ENCODE data around the gene ATP6V0D1. TPM values are rescaled to one million over a fixed set of nuclear protein-coding genes. Genes with fewer than 3 reads are reported as not detected.
A peak's percentile ranks its signal among the peaks of the same experiment; 100 is the strongest.

ATP6V0D1 gene
- total RNA-seq, 6 experiments from 2014 or later: 102 to 130 (median 118) TPM

DNA sequence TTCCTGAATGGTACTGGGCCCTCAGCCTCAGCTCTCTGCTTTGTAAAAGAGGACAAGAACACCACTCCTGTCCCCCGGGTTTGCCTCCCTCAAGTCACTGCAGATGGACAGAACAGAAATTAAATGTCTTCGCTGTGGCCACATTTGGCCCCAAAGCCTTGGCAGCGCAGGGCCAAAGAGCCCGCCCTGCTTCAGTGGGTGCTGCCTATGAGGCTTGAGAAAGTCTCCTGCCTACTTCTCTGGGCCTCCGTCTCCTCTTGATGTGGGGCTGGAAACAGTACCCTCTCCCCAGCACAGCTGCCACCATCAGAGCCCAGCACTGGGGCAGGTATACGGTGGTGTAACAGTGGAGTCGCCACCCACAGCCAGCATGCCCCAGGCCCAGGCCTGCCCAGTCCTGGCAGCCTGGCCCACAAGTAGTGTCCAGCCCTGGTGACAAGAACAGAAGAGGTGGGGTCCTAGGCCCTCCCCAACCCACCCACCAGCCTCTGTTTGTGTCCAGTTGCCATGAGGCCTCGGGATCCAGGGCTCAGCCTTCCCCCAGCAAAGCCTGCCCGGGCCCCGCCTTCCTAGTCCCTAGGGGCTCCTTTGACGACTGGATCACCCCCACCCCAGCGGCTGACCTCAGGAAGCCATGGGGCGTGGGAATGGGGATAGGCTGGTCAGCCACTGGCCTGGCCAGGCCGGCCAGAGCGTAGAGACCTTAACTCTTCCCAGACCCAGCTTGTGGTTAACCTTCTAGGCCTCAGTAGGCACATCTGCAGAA lies 83.7 kb downstream of the ATP6V0D1 start:
- H3K9me3 Mint-ChIP-seq: no peaks in the 10 kb centered on the region
- H3K36me3 Mint-ChIP-seq (ENCODE audit: low read depth): no peaks in the 10 kb centered on the region
- H3K27me3 Mint-ChIP-seq (ENCODE audit: insufficient read depth): peaks cover 22% of the 10 kb centered on the region
- H3K27ac Mint-ChIP-seq: peak overlapping the region; percentile 24; the same call in 1 of the 2 replicates
- no peak for DNase-seq
- H3K4me3 Mint-ChIP-seq: no peak overlapping the region
- no peaks in the 10 kb centered on the region for H3K4me1 Mint-ChIP-seq (ENCODE audit: low read depth)
- TF ChIP-seq, protein P1, sequence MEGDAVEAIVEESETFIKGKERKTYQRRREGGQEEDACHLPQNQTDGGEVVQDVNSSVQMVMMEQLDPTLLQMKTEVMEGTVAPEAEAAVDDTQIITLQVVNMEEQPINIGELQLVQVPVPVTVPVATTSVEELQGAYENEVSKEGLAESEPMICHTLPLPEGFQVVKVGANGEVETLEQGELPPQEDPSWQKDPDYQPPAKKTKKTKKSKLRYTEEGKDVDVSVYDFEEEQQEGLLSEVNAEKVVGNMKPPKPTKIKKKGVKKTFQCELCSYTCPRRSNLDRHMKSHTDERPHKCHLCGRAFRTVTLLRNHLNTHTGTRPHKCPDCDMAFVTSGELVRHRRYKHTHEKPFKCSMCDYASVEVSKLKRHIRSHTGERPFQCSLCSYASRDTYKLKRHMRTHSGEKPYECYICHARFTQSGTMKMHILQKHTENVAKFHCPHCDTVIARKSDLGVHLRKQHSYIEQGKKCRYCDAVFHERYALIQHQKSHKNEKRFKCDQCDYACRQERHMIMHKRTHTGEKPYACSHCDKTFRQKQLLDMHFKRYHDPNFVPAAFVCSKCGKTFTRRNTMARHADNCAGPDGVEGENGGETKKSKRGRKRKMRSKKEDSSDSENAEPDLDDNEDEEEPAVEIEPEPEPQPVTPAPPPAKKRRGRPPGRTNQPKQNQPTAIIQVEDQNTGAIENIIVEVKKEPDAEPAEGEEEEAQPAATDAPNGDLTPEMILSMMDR (IDR thresholded peaks at IDR 0.05): no peak

GRCh38 chr16:67396159-67397035 lies 84.6 kb downstream of the ATP6V0D1 start:
- peak overlapping the region; percentile 59 for H3K27ac Mint-ChIP-seq

GRCh38 chr16:67395458-67396158 lies 85.3 kb downstream of the ATP6V0D1 start:
- DNase-seq: no peak
- Mint-ChIP-seq H3K9me3 (no peaks in the 10 kb centered on the region), H3K27me3 (ENCODE audit: insufficient read depth) (peaks cover 9% of the 10 kb centered on the region), H3K27ac (no peak overlapping the region), H3K36me3 (ENCODE audit: low read depth) (no peaks in the 10 kb centered on the region), H3K4me3 (no peak overlapping the region), H3K4me1 (ENCODE audit: low read depth) (no peaks in the 10 kb centered on the region)
- TF ChIP-seq, protein P1 (IDR thresholded peaks at IDR 0.05): no peak

More at GRCh38 chr16:67396159-67397035, 84.6 kb downstream of the ATP6V0D1 start:
- peak; percentile 94 for DNase-seq
- no peaks in the 10 kb centered on the region for H3K36me3 Mint-ChIP-seq (ENCODE audit: low read depth)
- TF ChIP-seq, protein P1 (IDR thresholded peaks at IDR 0.05): no peak
- H3K4me3 Mint-ChIP-seq: no peak overlapping the region
- H3K4me1 Mint-ChIP-seq (ENCODE audit: low read depth): no peaks in the 10 kb centered on the region
- no peaks in the 10 kb centered on the region for H3K9me3 Mint-ChIP-seq
- peaks cover 15% of the 10 kb centered on the region for H3K27me3 Mint-ChIP-seq (ENCODE audit: insufficient read depth)

DNA sequence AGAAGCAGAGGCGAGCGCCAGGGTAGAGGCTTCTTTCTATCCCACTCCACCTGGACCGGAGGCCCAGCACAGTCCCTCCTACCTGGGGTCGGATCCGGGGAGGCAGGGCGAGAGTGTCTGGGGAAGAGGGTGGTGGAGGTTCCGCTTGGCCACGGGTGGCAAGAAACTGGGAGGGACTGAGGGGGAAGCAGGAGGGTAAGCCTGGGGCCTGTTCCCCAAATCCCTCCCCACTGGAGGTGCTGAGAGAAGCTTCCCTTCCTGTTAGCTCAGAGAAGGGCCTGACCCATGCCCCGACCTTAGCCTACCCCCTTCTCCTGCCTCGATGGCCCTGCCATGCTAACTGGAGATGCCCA lies 85.9 kb downstream of the ATP6V0D1 start:
- peaks cover 10% of the 10 kb centered on the region for H3K27me3 Mint-ChIP-seq (ENCODE audit: insufficient read depth)
- TF ChIP-seq, protein P1 (IDR thresholded peaks at IDR 0.05): no peak
- DNase-seq: no peak
- H3K27ac Mint-ChIP-seq: no peak overlapping the region
- no peaks in the 10 kb centered on the region for H3K4me1 Mint-ChIP-seq (ENCODE audit: low read depth)
- H3K4me3 Mint-ChIP-seq: no peak overlapping the region
- no peaks in the 10 kb centered on the region for H3K36me3 Mint-ChIP-seq (ENCODE audit: low read depth)
- no peaks in the 10 kb centered on the region for H3K9me3 Mint-ChIP-seq
